ENCODE results near the gene EPHA6.

DNA sequence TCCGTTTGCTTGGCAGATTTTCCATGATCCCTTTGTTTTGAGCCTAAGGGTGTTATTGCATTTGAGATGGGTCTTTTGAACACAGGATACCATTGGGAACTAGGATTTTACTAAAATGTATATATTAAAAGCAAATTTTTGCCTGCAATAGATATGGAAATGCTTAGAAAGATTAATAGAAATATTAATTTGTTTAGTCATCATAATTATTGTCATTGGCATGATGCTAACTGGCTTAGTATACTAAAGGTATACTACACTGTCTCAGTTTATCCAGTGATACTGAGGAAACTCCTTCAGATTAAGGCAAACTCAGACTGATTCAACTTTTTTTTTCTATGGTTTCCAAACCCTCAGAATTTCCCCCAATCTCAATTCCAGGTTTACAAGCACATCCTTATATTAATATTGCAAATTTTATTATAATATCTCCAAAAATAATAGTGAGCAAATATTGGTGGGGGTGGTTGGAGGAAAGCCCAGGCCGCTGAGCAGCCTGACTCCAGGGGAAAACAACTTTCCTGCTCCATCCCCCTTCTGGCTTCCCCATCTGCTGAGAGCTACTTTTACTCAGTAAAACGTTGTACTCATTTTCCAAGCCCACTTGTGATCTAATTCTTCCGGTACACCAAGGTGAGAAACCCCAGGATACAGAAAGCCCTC lies 291.7 kb downstream of the EPHA6 start:
- no peak for TF ChIP-seq CTCF (IDR thresholded peaks at IDR 0.05)
- no peak for TF ChIP-seq EZH2 (IDR thresholded peaks at IDR 0.05; ENCODE audit: borderline replicate concordance, insufficient read depth, low read depth, low read length, poor library complexity, severe bottlenecking)

Measured in B cell (primary cell).